Panc1 (cell line): ENCODE measurements around the gene MEGF11. TPM values are rescaled to one million over a fixed set of nuclear protein-coding genes. Genes with fewer than 3 reads are reported as not detected.

ENCODE experiments used
- ATAC-seq: fragments of 200-7000 bp; cut with Tn5 transposase; 2 replicates; pipeline ENCODE4 v1.9.1; 2020; ENCODE audit warnings: mild to moderate bottlenecking, moderate library complexity
- BruUV-seq: library from RNA; stranded (reverse); fragments of 400-500 nt; replicated peaks from 2 replicates; lab custom pipeline; 2021; lab: Mats Ljungman, UMichigan
- CTCF ChIA-PET: fragments of 300-600 bp; sonication (Branson Sonifier 250); formaldehyde crosslinking; loops from one replicate; lab custom pipeline; 2022; ENCODE audit warnings: antibody characterized with exemption; lab: Charles Lee
- POLR2A ChIA-PET: fragments of 300-600 bp; sonication (Branson Sonifier 250); formaldehyde crosslinking; loops from one replicate; lab custom pipeline; 2022; ENCODE audit warnings: antibody characterized with exemption; lab: Charles Lee
- DNase-seq: peaks from one replicate; pipeline ENCODE4 v3.0.0-alpha.2; 2010; ENCODE audit warnings: low read depth, low spot score
- H3K27ac ChIP-seq: 2 replicates; pipeline ENCODE4 v1.5.1; 2011; ENCODE audit warnings: mild to moderate bottlenecking, low read length, inconsistent platforms
- H3K27me3 ChIP-seq: fragments of 200-500 bp; sonication (Bioruptor generic); 2 replicates; pipeline ENCODE4 v1.6.0; 2014; ENCODE audit warnings: low read length, inconsistent platforms; ENCODE audit not compliant: control insufficient read depth, insufficient read depth
- H3K36me3 ChIP-seq: fragments of 200-500 bp; sonication (Bioruptor generic); 2 replicates; pipeline ENCODE4 v1.5.1; 2014; ENCODE audit warnings: inconsistent platforms, mild to moderate bottlenecking, low read length, moderate library complexity; ENCODE audit not compliant: control insufficient read depth, insufficient read depth
- H3K4me1 ChIP-seq: 2 replicates; pipeline ENCODE4 v1.5.1; 2011; ENCODE audit warnings: inconsistent platforms, mild to moderate bottlenecking, low read length, moderate library complexity; ENCODE audit not compliant: control insufficient read depth, insufficient read depth
- H3K4me3 ChIP-seq, 2 experiments: 2 replicates each; pipeline ENCODE4 v1.5.1; 2011 to 2012; ENCODE audit warnings: low read depth in 2 of 2, low read length in 2 of 2, mild to moderate bottlenecking in 2 of 2, inconsistent platforms in 1 of 2, moderate library complexity in 1 of 2
- H3K9me3 ChIP-seq: fragments of 200-500 bp; sonication (Bioruptor generic); 2 replicates; pipeline ENCODE4 v1.5.1; 2014; ENCODE audit warnings: low read depth, mild to moderate bottlenecking, inconsistent platforms, low read length, moderate library complexity; ENCODE audit not compliant: control insufficient read depth, insufficient read depth
- CTCF ChIP-seq: fragments of 450-650 bp; IDR thresholded peaks from 2 replicates; pipeline ENCODE4 v1.5.1; 2017; ENCODE audit warnings: mild to moderate bottlenecking
- POLR2AphosphoS5 ChIP-seq: IDR thresholded peaks from 2 replicates; pipeline ENCODE4 v1.6.1; 2012; ENCODE audit warnings: mild to moderate bottlenecking, low read depth, low read length, moderate library complexity
- REST ChIP-seq, 2 experiments: IDR thresholded peaks; 2 replicates each; pipeline ENCODE4 v1.6.1; 2011 to 2012; ENCODE audit warnings: low read depth in 2 of 2, control low read depth in 1 of 2, low read length in 1 of 2, mild to moderate bottlenecking in 1 of 2, moderate library complexity in 1 of 2; ENCODE audit not compliant: insufficient read depth in 1 of 2
- SIN3A ChIP-seq: IDR thresholded peaks from 2 replicates; pipeline ENCODE4 v1.6.1; 2012; ENCODE audit warnings: low read depth, mild to moderate bottlenecking, low read length, moderate library complexity, borderline replicate concordance; ENCODE audit not compliant: insufficient read depth
- TCF7L2 ChIP-seq: IDR thresholded peaks from 2 replicates; pipeline ENCODE4 v1.6.1; 2011; ENCODE audit warnings: mild to moderate bottlenecking, low read depth, low read length, inconsistent platforms
- in situ Hi-C: cut with HindIII; loops from 2 replicates; pipeline ENCODE4 v1.10.0; 2016; ENCODE audit warnings: low sequenced_read_pairs, low pct_unique_long_range_greater_than_20kb
- intact Hi-C: fragments of 100-400 bp; cut with micrococcal nuclease; formaldehyde crosslinking; loops from one replicate; pipeline ENCODE4 v1.10.0; 2022; ENCODE audit not compliant: unreplicated experiment
- total RNA-seq: library from RNA; stranded (reverse); gene quantifications from one replicate; pipeline ENCODE4 v1.2.1, GENCODE V29; 2021; ENCODE audit not compliant: unreplicated experiment

The MEGF11 gene
- total RNA-seq, 1 experiment from 2014 or later = 0.95 TPM

- BruUV-seq = no TSS peak
- intact Hi-C loops = no loop called here
Observed at GRCh38 chr15:66109826-66110225, 143.7 kb downstream of the MEGF11 start.

GRCh38 chr15:66108483-66109265, 144.9 kb downstream of the MEGF11 start:
- DNase-seq (no peak), ATAC-seq (no peak)
- Histone ChIP-seq H3K4me3 (no peak overlapping the region), H3K27me3 (peaks cover 20% of the 10 kb centered on the region), H3K27ac (no peak overlapping the region), H3K9me3 (no peaks in the 10 kb centered on the region), H3K4me1 (no peaks in the 10 kb centered on the region), H3K36me3 (no peaks in the 10 kb centered on the region; the same call in 1 of the 2 replicates)
- POLR2A ChIA-PET = interaction anchor here (0.6 kb wide), 1 partner anchor 20 kb away, joined by 4 read pairs; no protein-coding TSS in a partner anchor
- intact Hi-C loops = no loop called here
- in situ Hi-C loops = no loop called here
- CTCF ChIA-PET = no interaction called here
- no peak for TF ChIP-seq POLR2AphosphoS5
- TF ChIP-seq CTCF = no peak
- no peak for TF ChIP-seq TCF7L2
- TF ChIP-seq SIN3A = no peak
- no peak for TF ChIP-seq REST (IDR thresholded peaks at IDR 0.05; ENCODE audit: insufficient read depth in 1 of 2, low read depth in 2 of 2, low read length in 1 of 2)
- BruUV-seq = no TSS peak

More at GRCh38 chr15:66109826-66110225, 143.7 kb downstream of the MEGF11 start:
- H3K36me3 ChIP-seq = no peaks in the 10 kb centered on the region; the same call in 1 of the 2 replicates
- no peaks in the 10 kb centered on the region for H3K9me3 ChIP-seq
- in situ Hi-C loops = no loop called here
- no peak overlapping the region for H3K27ac ChIP-seq
- no peak for TF ChIP-seq CTCF
- TF ChIP-seq TCF7L2 = no peak
- no peak for TF ChIP-seq SIN3A
- TF ChIP-seq REST (IDR thresholded peaks at IDR 0.05; ENCODE audit: insufficient read depth in 1 of 2, low read depth in 2 of 2, low read length in 1 of 2) = no peak
- TF ChIP-seq POLR2AphosphoS5 = no peak
- no peak overlapping the region for H3K4me3 ChIP-seq
- H3K4me1 ChIP-seq = no peaks in the 10 kb centered on the region
- peaks cover 20% of the 10 kb centered on the region for H3K27me3 ChIP-seq
- ChIA-PET CTCF (no interaction called here), POLR2A (no interaction called here)
- DNase-seq (no peak), ATAC-seq (no peak)
